Right lung (tissue), 10 donors: Measurements from ENCODE around the gene EFCAB13. TPM values are rescaled to one million over a fixed set of nuclear protein-coding genes. Genes with fewer than 3 reads are reported as not detected.

Source experiments
- DNase-seq, 2 donors: peaks; one replicate each; pipeline ENCODE4 v3.0.0-alpha.2; 2013
- long read RNA-seq, 8 donors: transcript quantifications; one replicate each; lab custom pipeline, GENCODE V29; 2026
- polyA plus RNA-seq, 5 donors: library from polyadenylated mRNA; unstranded; fragments of 120-200 nt; gene quantifications; one replicate each; pipeline versions ENCODE4 v1.2.1 to v1.2.3, GENCODE V29; 2013; ENCODE audit warnings: inconsistent platforms in 1 of 5, low replicate concordance in 1 of 5; ENCODE audit not compliant: insufficient read length in 5 of 5, insufficient read depth in 1 of 5

The EFCAB13 gene
- polyA plus RNA-seq, result 10 to 100 TPM in 3 of 5 donors, 1 to 10 TPM in 2; 8.6 to 12.7 (median 10.2) TPM
- long read RNA-seq, donor 1, result 0 reads
- long read RNA-seq, donor 2, result 0 reads
- long read RNA-seq, donor 3, result 0 reads
- long read RNA-seq, donor 4, result 0 reads
- long read RNA-seq, donor 5, result 0 reads
- long read RNA-seq, donor 6, result 0 reads
- long read RNA-seq, donor 7, result 0 reads
- long read RNA-seq, donor 8, result 0 reads

- DNase-seq, result peak; percentile 88 to 93
These were observed at the start of gene EFCAB13 for GRCh38 chr17:47323382-47324223. TSS of gene EFCAB13 (plus strand) at chr17:47323955. CDS start at chr17:47328354, 4,399 bp downstream.

- DNase-seq, result no peak
These were observed 49.3 kb upstream of the EFCAB13 start for GRCh38 chr17:47274319-47275069.

GRCh38 chr17:47275245-47275984 is 48.3 kb upstream of the EFCAB13 start:
- DNase-seq, result peak; percentile 70 to 75

GRCh38 chr17:47276444-47276843 is 47.3 kb upstream of the EFCAB13 start:
- no peak for DNase-seq

- DNase-seq, result peak in 1 of 2 donors; percentile 45
These were observed 46.9 kb upstream of the EFCAB13 start for GRCh38 chr17:47276868-47277267.

- DNase-seq, result no peak
These were observed 45.8 kb upstream of the EFCAB13 start for GRCh38 chr17:47277921-47278320.

- no peak for DNase-seq
These were observed 45.2 kb upstream of the EFCAB13 start for GRCh38 chr17:47278561-47278960.

- DNase-seq, result peak; percentile 48 to 51
These were observed 44.5 kb upstream of the EFCAB13 start for GRCh38 chr17:47279062-47279801.

GRCh38 chr17:47280072-47280811 is 43.5 kb upstream of the EFCAB13 start:
- DNase-seq, result no peak

GRCh38 chr17:47281216-47281615 is 42.5 kb upstream of the EFCAB13 start:
- DNase-seq, result no peak

- no peak for DNase-seq
These were observed 38.8 kb upstream of the EFCAB13 start for GRCh38 chr17:47285003-47285402.

- no peak for DNase-seq
These were observed 37.4 kb upstream of the EFCAB13 start for GRCh38 chr17:47286198-47286914.

GRCh38 chr17:47287068-47287467 is 36.7 kb upstream of the EFCAB13 start:
- DNase-seq, result no peak

- no peak for DNase-seq
These were observed 36.1 kb upstream of the EFCAB13 start for GRCh38 chr17:47287639-47288038.

- no peak for DNase-seq
These were observed 35.1 kb upstream of the EFCAB13 start for GRCh38 chr17:47288531-47289116.

GRCh38 chr17:47289302-47289701 is 34.5 kb upstream of the EFCAB13 start:
- DNase-seq, result no peak

GRCh38 chr17:47290870-47291241 is 32.9 kb upstream of the EFCAB13 start:
- no peak for DNase-seq

GRCh38 chr17:47291242-47291873 is 32.4 kb upstream of the EFCAB13 start:
- DNase-seq, result no peak

GRCh38 chr17:47292206-47292605 is 31.5 kb upstream of the EFCAB13 start:
- DNase-seq, result no peak
